Ishikawa (cell line): ENCODE results near the gene HSPB6.

ENCODE experiments used
- CEBPB ChIP-seq: IDR thresholded peaks from 2 replicates; pipeline ENCODE4 v1.6.1; 2012
- CREB1 ChIP-seq: IDR thresholded peaks from 2 replicates; pipeline ENCODE4 v1.6.1; 2012; ENCODE audit warnings: low read depth
- EGR1 ChIP-seq: IDR thresholded peaks from 2 replicates; pipeline ENCODE4 v1.6.1; 2012
- EP300 ChIP-seq: IDR thresholded peaks from 2 replicates; pipeline ENCODE4 v1.6.1; 2012; ENCODE audit warnings: borderline replicate concordance
- FOXM1 ChIP-seq: IDR thresholded peaks from 2 replicates; pipeline ENCODE4 v1.6.1; 2012; ENCODE audit warnings: low read depth, borderline replicate concordance
- MAX ChIP-seq: IDR thresholded peaks from 2 replicates; pipeline ENCODE4 v1.6.1; 2012
- NFIC ChIP-seq: IDR thresholded peaks from 2 replicates; pipeline ENCODE4 v1.6.1; 2012
- RAD21 ChIP-seq: IDR thresholded peaks from 2 replicates; pipeline ENCODE4 v1.6.1; 2012; ENCODE audit warnings: low read depth
- REST ChIP-seq: IDR thresholded peaks from 2 replicates; pipeline ENCODE4 v1.6.1; 2012; ENCODE audit warnings: low read depth, mild to moderate bottlenecking
- TAF1 ChIP-seq: IDR thresholded peaks from 2 replicates; pipeline ENCODE4 v1.6.1; 2012; ENCODE audit warnings: low read depth, mild to moderate bottlenecking
- TCF12 ChIP-seq: IDR thresholded peaks from 2 replicates; pipeline ENCODE4 v1.6.1; 2012; ENCODE audit warnings: low read depth
- TEAD4 ChIP-seq: IDR thresholded peaks from 2 replicates; pipeline ENCODE4 v1.6.1; 2012
- USF1 ChIP-seq: IDR thresholded peaks from 2 replicates; pipeline ENCODE4 v1.6.1; 2012
- YY1 ChIP-seq: IDR thresholded peaks from 2 replicates; pipeline ENCODE4 v1.6.1; 2012; ENCODE audit warnings: low read depth
- ZBTB7A ChIP-seq: IDR thresholded peaks from 2 replicates; pipeline ENCODE4 v1.6.1; 2012; ENCODE audit warnings: low read depth

The HSPB6 gene

GRCh38 chr19:35744430-35745327 is 12.2 kb downstream of the HSPB6 start:
- TF ChIP-seq EGR1 (no peak), MAX (peak; percentile 85)

GRCh38 chr19:35743640-35744429 is 13.0 kb downstream of the HSPB6 start:
- TF ChIP-seq EP300 (no peak), FOXM1 (no peak), USF1 (no peak), TEAD4 (no peak), NFIC (no peak), CEBPB (no peak), TCF12 (no peak), TAF1 (no peak), EGR1 (no peak), RAD21 (no peak), YY1 (no peak), ZBTB7A (no peak), MAX (no peak), CREB1 (no peak), REST (no peak)

- TF ChIP-seq MAX, result no peak
- no peak for TF ChIP-seq FOXM1
- TF ChIP-seq TAF1, result no peak
- TF ChIP-seq CREB1, result no peak
- TF ChIP-seq CEBPB, result no peak
- no peak for TF ChIP-seq NFIC
- TF ChIP-seq EGR1, result no peak
- no peak for TF ChIP-seq EP300
- no peak for TF ChIP-seq YY1
- TF ChIP-seq ZBTB7A, result no peak
- TF ChIP-seq TCF12, result no peak
- TF ChIP-seq RAD21, result no peak
- TF ChIP-seq REST, result no peak
- TF ChIP-seq TEAD4, result no peak
- no peak for TF ChIP-seq USF1
These were observed 14.6 kb downstream of the HSPB6 start, which contains the start of gene IGFLR1 for GRCh38 chr19:35742121-35742724. Gene IGFLR1 (minus strand): TSS chr19:35742452. CDS start chr19:35741180, 1,272 bp downstream.

GRCh38 chr19:35741203-35741515 is 15.7 kb downstream of the HSPB6 start:
- TF ChIP-seq USF1, result no peak
- no peak for TF ChIP-seq MAX
- TF ChIP-seq CREB1, result no peak
- no peak for TF ChIP-seq TCF12
- TF ChIP-seq TAF1, result no peak
- no peak for TF ChIP-seq ZBTB7A
- no peak for TF ChIP-seq EGR1
- TF ChIP-seq FOXM1, result no peak
- no peak for TF ChIP-seq RAD21
- no peak for TF ChIP-seq NFIC
- TF ChIP-seq EP300, result no peak
- TF ChIP-seq CEBPB, result no peak
- no peak for TF ChIP-seq YY1
- TF ChIP-seq REST, result no peak
- TF ChIP-seq TEAD4, result no peak
